ENCODE measurements around the gene MPP1. TPM values are rescaled to one million over a fixed set of nuclear protein-coding genes. Genes with fewer than 3 reads are reported as not detected.

Gene MPP1
- polyA plus RNA-seq, 10 donors = 14.6 to 36.4 (median 20.3) TPM

DNA sequence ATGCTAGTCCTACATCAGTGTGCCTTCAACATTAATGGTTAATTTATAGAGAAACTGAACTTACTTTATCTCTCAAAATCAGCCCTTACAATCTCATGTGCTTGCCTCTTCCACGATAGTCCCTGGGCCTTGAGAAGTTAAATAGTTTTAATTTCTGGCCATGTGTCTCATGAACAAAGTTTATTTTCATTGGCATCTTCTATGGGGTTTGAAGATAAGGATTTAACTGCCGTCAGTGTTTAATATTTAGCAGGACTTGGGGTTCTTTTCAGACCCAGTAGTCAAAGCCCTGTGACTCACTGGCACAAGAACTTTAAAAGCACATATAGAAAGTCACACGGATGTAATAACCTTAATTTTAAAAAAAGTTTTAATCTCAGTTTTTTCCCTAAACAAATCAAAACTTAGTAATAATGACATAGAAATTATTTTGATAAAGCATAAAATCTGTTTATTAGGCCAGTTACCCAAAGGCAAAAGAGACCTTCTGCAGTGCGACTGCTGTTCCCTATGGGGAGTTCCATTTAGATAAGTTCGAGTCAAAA, 10.1 kb upstream of the MPP1 start:
- no peak for DNase-seq

DNA sequence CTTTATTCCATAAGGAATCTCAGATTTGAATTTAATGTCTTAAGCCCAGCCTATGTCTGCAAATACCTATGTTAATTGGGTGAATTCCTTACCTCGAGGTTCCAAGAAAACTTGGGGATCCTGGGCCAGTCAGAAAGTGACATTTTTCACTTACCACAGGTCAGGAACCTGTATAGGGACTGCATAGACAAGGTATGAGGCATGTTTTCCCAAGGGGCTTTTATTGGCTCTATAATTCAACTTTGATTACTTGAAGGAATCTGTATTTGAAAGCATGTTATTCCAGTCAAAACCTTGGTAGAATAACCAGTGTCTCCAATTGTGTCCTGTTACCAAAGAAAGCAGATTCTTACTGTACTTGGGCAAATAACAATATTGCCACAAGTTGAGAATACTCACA, 8.5 kb upstream of the MPP1 start:
- no peak for DNase-seq

DNA sequence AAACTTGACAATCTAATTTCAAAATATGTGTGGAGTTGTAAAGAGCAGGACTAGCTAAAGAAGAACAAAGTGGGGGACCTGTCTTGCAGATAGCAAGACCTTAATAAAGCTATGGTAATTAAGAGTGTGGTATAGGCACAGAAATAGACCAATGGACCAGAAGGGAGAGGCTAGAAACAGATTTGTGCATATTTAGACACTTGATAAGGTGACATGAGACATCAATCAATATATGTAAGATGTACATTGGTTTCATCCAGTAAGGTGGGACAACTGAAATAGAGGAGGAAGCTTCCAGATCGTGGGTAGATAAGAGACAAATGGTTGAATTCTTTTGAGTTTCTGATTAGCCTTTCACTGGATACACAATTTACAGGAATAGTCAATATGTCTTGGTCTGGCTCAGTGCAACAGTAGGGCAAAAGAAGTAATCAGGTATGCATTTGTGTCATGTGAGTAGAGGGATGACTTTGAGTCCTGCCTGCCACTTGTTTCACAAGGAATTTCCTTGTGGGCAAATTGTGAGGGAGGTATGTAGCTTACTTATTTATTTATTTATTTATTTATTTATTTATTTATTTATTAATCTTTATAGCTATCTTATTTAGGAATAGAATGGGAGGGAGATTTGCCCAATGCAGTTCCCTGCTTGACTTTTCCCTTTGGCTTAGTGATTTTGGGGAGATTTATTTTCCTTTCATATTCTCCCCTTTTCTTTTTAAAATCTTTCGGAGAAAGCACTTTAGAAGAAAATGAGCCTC, 7.2 kb upstream of the MPP1 start:
- no peak for DNase-seq

DNA sequence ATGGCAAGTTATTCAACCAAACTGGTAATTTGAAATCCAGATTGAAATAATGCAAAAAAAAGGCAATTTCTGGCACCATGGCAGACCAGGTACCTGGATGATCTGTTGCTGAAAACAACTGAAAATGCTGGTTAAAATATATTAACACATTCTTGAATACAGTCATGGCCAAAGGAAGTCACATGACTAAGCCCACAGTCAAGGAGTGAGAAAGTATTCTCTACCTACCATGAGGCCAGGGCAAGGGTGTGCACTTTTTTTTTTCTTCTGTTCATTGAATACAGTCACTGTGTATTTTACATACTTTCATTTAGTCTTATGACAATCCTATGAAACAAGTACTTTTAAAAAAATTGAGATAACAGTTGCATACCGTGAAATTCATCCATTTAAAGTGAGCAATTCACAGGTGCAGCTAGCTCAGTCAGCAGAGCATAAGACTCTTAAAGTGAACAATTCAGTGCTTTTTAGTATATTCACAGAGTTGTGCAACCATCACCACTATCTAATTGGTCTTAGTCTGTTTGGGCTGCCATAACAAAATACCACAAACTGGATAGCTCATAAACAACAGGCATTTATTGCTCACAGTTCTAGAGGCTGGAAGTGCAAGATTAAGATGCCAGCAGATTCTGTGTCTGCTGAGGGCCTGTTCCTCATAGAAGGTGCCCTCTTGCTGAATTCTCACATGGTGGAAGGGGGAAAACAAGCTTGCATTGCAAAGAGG, 4.8 kb upstream of the MPP1 start:
- DNase-seq = no peak

DNA sequence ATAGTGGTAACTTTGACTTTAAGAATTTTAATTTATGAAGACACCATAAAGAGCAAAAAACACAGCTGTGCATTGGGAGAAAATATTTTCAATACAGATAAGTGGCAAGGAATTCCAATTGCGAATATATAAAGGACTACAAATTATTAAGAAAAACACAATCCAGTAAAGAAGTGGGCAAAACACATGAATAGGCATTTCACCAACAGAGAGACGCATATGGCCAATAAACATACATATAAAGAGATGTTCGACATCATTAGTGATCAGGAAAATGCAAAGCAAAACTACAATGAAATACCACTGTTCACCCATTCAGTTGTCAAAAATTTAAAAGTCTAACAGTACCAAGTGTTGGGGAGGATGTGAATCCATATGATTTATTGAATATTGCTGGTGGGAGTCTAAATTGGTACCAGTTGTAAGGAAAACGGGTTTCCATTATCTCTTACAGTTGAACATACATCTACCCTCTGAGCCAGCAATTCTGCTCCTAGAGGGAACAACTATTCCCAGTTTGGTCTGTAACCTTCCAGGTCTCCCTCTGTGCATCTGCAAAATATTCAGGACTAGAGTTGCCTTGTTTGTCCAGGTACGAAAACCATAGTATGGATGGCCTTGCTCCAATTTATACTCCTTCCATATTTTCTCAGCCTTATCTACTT, 1.7 kb upstream of the MPP1 start:
- DNase-seq = no peak

DNA sequence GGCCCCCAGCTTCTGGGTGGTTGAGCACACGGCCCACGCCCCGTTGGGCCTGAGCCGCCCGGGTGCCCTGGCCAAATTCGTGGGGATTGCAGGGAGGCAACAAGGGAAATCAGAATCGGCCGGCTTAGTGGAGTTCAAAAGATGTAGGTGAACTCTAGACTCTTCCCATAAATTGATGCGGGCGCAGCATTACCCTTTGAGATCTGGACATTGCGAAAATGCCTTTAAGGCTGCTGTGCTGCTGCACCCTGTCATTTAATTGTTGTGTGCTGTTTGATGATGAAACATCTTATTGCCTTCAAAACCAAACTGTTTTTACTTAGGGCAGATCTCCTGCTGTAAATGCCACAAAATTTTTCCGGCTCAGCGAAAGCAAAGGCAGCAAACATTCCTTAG, 409 bp upstream of the MPP1 start:
- no peak for DNase-seq

DNA sequence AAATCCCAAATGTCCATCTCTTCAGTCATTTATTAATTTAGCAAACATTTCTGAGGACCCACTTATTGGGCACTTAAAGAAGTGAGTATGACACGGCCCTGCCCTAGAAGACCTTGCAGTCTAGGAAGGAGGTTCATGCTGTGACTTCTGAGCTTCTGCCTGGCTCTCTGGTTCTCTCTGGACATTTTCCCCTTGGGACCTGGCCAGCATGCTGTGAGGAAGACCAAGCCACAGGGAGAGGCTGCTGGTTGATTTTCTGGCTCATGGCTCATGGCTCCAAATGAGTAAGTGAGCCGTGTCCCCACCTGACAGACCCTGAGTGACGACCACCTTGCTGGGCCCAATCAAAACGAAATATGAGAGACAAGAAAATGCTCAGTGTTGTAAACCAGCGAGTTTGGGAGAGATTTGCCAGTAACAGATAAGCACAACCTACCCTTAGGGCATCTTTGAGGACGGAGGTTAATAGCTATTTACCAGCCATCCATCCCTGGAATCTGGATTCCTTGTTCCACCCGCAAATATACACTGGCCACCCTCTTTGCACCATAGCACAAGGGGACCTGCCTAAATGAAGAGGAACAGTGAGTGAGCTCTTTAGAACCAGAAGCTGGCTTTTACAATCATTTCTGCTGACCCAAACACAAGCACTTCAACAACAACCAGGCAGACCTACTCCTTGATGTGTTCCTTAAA, 876 bp downstream of the MPP1 start:
- DNase-seq = no peak

DNA sequence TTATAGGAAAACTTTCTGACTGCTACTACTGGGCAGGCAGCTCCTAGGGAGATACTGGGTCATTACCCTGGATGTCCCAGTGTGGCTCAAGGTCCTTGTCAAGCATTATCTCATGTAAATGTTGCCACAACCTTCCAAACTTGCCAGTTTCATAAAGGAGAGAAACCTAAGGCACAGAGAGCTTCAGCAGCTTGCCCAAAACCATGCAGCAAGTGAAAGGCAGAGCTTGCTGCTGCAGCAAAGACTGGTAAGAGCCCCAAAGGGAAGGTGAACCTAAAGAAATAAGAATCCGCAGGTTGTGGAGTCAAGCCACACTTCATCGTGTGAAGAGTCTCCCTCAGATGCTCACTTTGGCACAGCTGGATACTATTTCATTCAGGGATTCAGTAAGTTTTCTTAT, 2.3 kb downstream of the MPP1 start:
- DNase-seq = no peak

DNA sequence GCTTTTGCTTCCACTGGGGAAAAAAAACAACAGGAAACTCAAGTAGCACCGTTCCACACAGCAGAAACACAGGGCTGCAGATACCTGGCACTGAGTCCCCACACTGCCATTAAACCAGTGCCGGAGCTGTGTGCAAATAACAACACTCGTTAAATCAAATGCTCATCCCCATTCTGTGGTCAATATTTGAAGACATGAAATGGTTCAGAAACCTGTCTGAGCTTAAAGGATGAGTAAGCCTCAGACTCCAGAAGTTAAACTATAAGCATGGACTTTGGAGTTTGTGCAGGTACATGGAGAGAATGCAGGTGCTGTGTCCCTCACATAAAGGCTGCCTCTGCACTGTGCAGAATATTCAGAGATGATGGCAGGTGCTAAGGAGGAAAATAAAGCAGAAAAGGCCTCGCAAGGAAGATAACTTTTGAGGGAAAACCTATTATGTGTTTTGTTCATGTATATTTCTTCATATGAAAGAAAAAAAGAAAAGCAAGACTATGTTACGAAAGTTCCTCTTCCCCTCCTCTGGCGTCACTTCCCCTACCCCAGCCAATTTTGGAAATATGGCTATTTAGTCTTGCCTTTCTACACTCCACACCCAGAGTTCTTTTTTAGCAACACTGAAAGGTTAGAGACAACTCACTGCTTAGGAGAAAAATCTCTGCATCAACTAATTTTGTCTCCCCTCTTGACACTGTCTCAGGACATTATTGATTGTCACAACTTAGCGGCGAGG, 4.6 kb downstream of the MPP1 start:
- no peak for DNase-seq

DNA sequence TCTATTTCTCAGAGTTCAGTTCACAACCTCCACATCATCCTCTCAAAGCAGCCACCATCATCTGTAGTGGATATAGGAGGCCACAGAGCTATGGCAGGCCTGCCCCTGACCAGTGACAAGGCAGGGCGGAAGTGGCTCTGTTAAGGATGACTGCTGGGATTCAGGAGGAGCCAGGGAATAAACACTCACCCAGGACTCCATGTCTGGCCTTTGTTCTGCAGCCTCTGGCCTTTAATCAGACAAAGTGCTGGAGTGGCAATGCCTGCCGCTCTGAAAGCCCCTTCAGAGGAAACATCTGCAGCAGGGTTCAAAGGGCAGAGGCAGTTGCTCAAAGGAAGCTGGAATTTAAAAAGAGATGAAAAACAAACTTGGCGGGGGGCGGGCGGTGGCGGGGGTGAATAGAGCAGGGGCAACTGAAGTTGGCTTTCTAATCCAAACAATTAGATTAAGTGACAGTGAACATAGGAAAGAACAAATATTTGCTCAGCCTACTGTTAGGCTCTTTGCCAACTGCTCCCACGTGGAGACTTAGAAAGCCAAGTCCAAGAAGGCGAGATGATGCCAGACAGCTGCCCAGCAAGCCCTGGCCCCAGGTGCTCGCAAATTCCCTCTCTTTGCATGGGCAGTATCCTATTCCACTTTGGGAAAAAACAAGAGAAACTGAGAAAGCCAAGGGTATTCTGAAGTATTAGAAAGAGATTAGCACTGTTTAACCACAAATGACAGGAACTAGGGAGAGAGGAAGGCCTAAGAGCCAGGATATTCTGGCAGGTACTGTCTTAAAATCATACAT, 5.5 kb downstream of the MPP1 start:
- no peak for DNase-seq

DNA sequence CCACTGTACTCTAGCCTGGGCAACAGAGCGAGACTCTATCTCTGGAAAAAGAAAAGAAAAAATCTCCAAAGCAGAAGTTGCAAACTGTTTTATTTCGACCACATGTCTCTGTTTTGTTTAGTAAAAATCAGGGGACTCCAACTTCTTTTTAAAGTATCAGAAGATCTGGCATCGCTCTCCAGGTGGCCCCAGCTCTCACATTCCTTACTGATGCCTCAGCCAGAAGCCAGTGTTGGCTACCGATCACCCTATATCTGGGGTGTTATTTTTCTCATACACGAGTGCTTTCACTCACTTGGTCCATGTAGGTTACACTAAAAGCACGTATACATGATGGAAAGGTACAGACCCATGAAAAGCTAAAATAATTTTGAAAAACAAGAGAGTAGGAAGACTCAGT, 8.3 kb downstream of the MPP1 start:
- no peak for DNase-seq

DNA sequence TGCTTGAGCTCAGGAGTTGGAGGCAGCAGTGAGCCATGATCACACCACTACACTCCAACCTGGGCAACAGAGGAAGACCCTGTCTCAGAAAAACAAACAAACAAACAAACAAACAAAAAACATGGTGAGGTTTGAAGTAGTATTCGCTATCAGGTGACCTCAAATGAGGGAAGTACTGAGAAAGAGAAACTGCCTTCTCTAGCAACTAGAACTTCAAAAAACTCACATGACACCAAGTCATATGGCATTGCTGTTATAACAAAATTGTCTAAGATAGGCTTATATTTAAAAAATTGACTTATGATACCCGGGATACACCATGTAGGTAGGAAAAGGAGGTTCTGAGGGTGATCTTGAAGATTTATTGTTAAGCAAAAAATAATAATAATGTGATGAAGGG, 10.3 kb downstream of the MPP1 start:
- DNase-seq = no peak

DNA sequence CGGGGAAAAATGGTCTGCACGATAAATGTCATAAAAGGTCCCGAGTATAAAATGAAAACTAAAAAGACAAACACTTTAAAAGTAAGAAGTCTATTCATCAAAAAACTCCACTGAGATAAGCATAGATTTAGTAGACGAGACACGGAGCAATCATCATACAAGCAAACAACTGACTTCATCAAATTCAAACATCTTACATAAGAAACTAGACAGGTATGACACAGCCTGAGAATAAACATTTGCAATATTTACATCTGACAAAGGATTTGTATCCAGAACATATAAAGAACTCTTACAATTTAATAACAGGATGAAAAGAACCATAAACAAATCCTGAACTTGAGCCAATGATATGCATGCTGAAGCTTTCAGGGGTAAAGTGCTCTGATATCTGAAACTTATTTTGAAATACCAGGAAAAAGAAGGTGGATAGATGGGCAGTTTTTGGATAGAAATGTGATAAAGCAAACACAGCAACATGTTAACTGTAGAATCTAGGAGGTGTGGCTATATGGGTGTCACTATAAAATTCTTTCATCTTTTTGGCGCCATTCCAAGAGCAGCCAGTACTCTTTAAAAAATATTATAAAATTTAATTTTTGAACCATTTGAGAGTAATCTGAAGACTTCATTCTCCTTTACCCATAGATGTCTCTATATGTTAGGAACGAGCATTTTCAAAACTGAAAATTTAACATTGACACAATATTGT, 12.0 kb downstream of the MPP1 start:
- no peak for DNase-seq

DNA sequence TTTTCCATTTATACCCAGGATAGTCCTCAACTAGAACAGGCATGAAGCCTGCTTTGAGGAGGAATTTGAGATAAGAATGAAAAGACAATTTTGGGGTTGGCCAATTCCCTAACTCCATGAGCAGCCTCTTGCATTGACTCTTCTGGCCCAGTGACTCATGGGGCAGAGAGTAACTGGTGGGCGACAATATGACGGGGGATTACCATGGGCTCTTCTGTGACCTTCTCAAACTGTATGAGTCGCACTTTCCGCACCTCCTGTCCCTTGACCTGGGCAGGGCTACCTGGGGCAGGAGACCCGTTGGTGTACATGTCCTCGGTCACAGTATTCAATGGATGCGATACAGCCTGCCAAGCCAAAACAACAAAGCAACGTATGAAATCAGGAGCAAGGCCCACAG, 13.3 kb downstream of the MPP1 start:
- no peak for DNase-seq

DNA sequence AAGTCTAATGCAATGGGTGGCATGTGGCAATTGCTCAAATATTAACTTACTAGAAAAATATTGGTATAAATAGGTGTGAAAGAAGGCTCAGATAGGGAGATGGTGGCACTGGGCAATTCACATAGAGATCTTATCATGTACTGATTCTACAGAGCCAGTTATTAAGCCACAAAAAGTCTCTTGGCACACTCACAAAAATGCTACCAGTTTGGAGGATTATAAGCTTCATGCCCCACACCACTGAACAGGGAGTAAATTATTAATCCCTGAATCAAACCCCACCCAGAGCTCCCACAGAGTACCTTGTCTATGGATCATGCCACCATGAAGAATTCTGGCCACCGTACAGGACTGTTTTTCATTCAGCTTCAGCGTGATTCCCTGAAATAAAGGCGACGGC, 13.8 kb downstream of the MPP1 start:
- no peak for DNase-seq

DNA sequence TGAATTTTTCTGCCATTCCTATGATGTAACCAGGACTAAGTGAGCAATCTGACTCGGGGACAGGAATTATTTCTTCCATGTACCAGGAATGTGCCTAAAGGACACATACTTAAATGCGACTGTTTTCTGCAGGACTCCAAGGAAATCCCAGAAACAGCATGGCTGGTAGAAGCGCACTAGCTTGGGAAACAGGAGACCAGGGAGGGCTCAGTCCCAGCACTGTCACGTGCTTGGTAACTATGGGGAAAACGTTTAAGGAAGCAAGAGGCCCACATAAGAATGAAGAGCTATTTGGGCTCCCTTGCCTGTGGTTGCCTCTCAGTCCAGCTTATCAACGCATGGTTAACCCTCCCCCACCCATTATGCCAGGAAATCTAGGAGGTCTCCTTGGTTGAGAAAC, 19.6 kb downstream of the MPP1 start:
- no peak for DNase-seq

DNA sequence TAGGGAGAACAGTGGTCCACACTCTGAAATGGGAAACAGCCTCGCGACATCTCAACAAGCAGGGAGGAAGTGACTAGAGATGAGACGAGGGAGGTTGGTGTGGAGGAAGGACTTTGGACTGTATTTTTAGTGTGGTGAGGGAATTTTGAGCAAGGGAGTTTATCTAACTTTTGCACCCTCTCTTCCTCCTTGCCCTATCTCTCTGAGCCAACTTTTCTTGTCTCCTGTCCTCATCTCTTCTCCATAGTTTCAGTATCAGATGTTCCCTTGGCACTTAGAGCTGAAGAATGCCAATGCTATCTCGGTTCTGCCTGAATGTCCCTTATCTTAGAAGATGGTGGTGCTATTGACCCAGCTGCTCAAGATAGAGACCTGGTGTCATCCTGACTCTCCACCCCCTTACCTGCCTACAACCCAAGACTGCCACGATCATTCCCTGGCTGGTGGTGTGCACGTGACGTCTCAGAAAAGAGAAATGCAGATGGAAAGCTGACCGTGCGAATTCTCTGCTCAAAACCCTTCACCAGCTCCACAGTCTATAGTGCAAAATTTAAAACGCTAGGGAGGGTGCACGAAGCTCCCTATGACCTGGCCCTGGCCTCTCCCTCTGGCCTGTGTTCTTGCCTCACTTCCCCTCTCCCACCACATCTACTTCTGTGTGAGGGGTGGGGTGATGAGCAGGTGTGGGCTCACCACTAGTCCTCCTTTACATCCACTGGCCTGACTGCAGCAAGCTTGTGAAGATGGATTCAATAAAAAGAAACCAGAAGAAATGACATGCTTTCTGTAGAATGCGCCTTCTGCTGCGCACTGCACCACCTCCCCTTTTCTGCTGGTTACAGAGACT, 20.9 kb downstream of the MPP1 start:
- no peak for DNase-seq

DNA sequence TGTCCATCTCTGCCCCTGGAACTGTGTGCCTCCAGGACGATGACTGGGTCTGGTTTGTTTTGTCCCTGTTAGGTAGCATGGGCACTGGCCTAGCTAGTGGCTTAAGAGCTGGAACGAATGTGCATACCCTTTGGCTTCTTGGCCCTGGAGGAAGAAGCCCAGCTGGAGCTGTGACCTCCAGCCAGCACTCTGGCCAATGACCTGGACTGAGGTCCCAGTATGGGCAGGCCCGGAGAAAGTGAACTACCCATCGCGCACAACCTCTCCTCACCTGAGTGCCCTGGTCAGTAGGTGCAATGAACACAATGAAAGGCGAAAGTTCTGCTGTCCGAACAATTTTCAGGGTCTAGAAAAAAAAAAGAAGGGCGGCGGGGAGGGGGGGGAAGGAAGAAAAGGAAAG, 24.3 kb downstream of the MPP1 start:
- no peak for DNase-seq

DNA sequence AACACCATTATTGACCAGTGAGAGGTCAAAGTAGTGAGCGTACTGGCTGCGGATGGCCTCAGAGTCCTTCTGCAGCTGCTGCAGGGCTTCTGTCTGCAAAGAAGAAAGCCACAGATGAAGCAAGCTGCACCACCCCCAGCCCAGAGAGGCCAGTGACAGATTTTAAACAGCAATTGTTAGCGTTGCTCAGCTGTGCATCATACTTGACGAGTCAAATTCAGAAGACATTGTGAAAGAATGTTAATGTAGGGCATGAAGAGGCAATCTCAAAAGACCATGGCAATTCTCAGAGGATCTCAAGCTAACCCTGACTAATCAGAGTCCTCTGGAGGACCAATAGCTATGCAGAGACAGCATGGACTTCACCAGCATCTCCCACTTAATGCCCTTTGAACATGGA, 26.0 kb downstream of the MPP1 start:
- no peak for DNase-seq

Data from muscle of back (tissue), 11 donors.